GM12891 (cell line): ENCODE results near the gene PTPRR.

Source experiments
- POLR2A ChIP-seq: IDR thresholded peaks from 2 replicates; pipeline ENCODE4 v1.6.1; 2011; ENCODE audit warnings: low read depth, low read length, control low read depth
- TAF1 ChIP-seq: IDR thresholded peaks from 2 replicates; pipeline ENCODE4 v1.6.1; 2011; ENCODE audit warnings: low read depth, low read length, control low read depth

DNA sequence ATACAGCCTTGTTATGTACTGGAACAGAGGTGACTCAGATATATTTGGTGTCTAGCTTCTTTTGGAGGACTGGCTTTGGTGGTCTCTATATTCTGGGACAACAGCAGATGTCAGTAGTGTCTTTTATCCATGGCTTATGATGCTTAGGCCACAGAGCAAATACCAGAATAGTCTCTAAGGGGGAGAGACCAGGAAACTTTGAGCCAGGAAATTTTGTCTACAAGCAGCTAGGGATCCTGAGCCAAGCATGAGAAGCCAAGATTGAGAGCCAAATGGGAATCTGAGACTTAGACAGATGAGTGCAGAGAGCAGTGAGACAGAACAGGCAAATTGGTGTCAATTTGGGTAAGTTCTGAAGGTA is 28.4 kb upstream of the PTPRR start:
- no peak for TF ChIP-seq POLR2A
- TF ChIP-seq TAF1, result no peak
